Measurements from ENCODE around the gene CACNA1A.

Gene CACNA1A

DNA sequence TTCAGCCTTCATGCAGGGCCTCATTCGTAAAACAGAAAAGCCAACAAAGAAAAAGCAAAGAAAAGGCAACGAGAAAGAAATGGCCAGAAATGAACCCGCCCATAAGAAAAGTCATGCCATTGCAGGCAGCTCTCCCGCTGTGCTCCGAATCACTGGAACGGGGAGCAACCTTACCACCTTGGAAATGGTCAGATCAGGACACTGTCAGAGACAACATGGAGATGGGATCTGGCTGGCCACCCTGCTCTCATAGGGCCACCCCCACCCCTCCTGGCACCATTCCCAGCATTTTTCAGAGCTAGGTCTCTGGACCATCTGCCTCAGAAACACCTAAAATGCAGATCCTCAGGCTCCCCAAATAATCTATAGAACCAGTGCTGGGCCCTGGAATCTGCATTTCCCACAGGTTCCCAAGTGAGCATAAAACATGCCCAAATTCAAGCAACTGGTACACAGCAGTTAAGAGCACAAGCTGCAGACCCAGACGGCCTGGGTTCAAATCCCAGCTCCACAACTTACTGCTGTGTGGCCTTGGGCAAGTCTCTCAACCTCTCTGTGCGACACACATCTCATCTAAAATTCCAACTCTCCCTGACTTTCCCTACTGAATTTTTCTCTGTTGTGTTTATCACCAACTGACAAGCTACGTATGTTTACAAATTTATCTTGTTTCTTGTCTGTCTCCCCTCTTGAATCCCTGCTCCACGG is 204.5 kb downstream of the CACNA1A start:
- no peak for DNase-seq

DNA sequence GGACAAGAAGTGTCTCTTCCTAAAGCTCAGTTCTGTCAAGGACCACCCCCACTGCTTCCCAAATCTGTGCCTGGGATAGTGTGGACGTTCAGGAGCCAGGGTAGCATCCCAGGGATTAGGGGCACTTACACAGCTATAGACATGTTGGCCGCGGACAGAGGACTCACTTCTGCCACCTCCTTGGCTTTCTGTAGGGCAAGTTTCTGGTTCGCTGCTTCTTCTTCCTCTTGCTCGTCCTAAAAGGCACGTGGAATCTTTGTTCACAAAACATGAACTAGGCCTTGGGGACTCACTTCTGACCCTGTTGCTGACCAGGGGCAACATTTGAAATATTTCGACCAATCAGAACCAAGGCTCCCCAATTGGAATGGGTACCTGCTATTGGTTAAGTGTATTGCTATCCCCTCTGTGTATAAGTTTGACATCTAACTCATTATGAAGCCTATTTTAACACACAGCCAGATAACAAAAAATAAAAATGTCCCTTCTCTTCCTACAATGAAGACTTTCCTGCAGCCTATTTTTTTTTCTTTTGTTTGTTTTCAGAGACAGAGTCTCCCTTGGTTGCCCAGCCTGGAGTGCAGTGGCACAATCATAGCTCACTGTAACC is 205.8 kb downstream of the CACNA1A start:
- DNase-seq = no peak

DNA sequence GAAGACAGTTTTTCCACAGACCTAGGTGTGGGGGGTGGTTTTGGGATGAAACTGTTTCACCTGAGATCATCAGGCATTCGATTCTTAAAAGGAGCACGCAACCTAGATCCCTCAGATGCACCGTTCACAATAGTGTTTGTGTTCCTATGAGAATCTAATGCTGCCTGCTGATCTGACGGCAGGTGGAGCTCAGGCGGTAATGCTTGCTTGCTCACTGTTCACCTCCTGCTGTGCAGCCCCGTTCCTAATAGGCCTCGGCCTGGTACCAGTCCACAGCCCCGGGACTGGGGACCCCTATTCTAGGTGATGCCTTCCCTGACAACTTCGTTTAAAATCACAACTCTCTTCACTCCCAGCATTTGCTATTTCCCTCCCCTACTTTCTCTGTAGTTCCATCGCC is 206.4 kb downstream of the CACNA1A start:
- no peak for DNase-seq

DNA sequence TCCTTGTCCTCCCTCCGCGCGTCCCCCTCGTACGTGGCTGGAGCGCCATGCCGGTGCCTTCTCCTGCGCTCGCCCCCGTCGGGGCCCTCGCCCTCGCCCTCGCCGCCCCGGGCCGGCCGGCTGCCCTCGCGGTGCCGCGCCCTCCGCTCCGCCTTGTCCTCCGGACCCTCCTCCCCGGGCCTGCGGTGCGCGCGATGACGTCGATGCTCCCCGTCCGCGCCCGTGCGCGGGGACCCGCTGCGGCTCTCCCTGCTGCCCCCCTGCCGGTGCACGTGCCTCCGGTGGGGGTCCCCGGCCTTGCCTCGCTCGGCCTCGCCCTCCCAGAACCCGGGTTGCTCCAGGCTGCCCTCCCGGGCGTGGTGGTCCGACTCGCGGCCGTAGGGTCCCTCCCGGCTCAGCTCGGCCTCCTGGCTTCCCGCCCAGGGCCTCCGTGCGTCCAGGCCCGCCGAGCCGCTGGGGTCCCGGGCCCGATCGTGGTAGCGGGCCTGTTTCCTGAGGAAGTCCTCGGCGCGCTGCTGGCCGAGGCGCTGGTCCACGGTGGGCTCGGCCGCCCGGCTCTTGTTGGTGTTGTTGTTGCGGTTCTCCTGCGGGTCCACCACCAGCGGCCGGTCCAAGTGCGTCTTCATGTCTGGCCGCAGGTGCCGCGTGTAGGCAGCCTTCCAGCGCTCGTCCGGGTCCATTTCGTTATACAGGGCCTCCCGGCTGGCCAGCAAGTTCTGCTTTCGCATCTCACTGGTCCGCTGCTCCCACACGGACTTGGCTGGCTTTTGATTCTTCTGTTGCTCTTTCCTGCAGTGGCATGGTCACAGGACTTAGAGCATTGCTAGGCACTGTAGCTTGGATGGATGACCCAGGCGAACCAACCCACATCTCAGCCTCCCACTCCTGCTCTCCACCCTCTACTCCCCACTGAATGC is 207.5 kb downstream of the CACNA1A start:
- DNase-seq = no peak

DNA sequence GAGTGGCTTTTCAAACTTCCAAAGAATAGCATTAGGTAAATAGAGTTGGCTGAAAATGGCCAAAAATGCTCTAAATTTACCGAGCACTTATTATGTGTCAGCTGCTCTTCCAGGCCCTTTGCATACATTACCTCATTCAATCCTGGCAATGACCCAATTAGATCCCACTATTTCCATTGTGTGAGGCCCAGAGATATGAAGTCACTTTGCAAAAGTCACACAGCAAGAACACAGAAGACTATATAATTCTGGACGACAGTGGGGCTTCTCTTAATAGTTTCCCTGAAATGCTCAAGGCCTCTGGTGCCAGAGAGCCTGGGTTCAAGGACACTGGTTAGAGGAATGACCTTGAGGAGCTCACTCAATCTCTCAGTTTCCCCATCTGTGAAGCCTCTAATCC is 209.3 kb downstream of the CACNA1A start:
- DNase-seq = no peak

DNA sequence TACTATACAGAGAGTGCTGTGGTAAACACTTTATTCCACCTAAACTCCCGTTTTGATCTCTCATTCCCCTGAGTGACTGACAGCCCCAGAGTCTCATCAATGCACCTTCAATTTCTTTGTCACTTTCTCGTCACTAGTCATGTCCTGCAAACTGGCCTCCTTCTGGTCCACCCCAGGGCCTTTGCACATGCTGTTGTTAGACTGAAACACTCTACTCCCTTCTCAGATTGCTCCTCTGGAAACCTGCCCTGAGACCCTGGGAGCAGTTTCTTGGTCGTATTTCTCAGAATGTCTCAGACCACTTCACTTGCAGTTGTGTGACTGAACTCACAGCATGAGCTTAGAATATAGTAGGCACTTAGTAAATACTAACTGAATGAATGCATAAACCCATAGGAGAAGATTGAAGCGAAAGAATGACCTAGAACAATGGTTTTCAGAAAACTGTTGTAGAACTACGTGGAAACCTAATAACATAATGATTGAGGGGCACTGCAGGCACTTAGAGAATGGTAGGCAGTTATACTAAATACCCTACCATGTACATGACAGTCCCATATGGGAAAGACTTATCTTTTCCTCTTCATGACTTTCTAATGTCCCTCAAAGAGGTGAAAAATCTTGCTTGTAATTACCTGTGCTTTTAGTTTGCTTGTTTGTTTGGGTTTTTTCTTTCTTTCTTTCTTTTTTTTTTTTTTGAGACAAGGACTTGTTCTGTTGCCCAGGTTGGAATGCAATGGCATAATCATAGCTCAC is 211.3 kb downstream of the CACNA1A start:
- DNase-seq = no peak

DNA sequence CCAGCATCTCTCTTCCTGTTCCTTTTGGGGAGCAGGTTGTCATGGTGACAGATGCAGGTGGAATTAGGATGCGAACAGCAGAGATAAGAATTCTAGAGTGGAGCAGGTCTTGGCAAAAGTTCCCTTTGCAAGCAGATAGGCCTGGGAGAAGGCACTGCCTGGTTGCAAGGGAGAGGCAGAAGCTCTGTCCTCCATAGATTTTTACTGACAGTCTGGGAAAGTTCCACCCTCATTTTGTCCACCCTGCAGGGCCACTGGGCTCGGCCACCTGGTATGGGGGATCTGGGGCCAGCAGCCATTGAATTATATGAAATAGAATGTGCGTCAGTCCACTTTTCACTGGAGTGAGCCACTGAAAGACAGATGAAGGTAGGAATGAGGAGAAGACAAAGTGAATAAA is 214.4 kb downstream of the CACNA1A start:
- DNase-seq = no peak

DNA sequence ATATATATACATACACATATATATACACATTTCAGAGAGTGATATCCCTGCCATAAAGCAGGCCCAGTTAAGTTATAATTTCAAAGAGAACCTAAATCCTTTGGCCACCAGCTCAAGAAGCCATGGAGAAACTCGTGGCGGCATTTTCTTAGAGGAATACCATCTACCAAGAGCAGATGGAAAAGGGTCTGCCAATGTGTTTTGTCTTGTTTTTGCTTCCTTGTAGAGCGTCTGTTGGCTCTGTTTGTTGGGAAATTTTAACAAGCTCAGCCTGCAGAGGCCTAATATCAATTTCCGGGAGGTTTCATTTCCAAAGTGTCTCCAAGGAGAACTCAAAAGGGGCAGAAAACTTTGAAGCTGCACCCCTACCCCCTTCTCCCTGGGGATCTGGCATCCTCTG is 215.5 kb downstream of the CACNA1A start:
- no peak for DNase-seq

DNA sequence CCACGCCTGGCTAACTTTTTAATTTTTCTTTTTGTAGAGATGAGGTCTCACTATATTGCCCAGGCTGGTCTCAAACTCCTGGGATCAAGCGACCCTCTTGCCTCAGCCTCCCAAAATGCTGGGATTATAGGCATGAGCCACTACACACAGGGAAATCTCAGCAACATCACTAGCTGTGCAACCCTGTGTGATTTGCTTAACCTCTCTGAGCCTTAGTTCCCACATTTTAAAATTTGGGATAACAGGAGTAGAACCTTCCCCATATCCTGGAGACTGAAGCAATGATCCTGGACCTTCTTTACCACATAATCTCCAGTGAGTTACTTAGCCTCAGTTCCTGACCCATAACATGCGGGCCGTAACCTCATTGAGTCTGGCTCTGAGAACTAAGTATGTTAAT is 217.0 kb downstream of the CACNA1A start:
- no peak for DNase-seq

DNA sequence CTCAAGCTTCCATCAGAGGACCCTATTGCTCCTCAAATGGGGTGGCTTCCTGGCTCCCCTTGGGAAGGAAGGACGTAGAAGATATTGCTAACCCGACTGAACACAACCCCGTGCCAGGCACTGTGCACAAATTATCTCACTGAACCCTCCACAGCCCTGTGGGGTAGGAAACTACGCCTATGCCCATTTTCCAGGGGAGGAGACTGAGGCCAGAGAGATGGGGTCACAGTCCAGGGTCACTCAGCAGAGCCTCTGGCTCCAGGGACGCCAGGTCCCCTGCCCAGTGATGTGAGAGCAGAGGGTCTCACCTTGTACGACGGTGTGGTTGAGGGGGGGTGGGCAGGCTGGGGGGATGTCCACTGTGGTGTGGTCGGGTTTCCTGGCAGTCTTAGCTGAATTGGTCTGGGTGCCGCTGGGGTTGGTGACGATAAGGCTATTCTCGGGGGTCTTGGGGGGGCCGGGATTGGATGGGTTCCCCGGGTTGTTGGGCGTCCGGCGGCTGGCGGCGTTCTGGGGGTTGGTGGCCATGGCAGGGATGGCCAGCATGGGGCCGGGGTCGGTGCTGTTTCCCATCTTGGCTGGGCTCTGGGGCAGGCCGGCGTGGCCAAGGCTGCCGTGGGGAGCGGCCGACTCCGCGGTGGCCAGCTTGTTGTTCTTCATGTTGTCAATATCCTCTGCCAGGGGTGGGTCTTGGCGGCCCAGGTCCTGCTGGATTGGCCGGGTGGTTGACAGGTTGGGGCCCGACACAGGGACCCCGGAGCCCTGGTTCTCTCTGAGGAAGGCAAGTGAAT is 219.9 kb downstream of the CACNA1A start:
- DNase-seq = no peak

DNA sequence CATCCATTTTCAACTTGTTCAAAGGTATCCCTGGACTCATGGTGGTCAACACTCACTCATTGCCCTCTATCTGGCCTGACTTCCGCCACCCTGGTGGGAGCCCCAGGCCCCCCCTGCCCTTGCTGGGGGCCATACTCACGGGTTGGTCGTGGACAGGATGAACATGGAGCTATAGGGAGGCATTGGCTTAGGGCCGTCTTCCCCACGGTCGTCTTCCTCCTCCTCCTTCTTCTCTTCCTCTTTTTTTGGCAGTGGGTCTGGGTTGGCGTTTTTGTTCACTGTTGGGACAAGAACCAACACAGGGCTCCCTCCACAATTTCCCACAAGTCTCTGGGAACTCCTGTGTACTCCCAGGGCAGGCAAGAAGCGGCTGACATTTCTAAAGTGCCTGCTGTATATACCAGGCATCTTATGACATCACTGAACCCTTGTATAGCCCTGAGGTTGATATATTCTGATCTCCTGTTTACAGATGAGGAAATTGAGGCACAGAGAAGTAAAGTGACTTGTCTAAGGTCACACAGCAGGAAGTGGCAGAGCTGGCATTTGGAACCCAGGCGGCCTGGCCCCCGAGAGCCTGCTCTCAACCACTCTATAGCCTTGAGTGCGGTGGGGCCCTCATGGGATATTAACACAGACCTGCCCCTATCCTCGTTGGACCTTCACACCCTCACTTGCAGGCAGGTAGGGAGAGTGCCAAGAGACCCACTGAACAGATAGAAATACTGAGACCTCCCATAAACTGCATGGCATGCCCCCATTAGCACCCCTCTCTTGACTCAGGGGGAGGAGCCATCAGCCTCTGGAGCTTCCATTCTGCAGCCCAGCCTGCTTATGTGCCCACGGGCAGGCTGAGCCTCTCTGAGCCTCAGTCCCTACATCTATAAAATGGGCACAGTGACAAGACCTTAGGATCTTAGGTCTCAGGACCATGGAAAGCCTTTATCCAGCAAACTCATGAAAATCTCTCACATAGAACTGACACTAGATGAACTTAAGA is 221.1 kb downstream of the CACNA1A start:
- no peak for DNase-seq

DNA sequence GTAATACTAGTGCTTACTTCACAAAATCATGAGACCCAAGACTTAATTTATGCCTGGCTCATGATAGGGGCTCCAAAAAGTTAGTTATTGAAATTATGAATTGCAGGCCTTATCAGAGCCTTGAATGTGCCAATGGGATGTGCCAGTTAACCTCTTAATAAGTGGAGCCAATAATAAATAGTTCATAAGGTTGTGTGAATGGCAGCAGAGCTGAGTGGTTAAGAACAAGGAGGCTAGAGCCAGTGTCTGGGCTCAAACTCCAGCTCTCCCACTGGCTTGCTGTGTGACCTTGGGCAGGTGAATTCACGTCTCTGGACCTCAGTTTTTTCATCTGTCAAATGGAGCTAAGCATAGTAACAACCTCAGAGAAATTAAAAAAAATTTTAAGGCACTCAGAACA is 222.4 kb downstream of the CACNA1A start:
- DNase-seq = no peak

DNA sequence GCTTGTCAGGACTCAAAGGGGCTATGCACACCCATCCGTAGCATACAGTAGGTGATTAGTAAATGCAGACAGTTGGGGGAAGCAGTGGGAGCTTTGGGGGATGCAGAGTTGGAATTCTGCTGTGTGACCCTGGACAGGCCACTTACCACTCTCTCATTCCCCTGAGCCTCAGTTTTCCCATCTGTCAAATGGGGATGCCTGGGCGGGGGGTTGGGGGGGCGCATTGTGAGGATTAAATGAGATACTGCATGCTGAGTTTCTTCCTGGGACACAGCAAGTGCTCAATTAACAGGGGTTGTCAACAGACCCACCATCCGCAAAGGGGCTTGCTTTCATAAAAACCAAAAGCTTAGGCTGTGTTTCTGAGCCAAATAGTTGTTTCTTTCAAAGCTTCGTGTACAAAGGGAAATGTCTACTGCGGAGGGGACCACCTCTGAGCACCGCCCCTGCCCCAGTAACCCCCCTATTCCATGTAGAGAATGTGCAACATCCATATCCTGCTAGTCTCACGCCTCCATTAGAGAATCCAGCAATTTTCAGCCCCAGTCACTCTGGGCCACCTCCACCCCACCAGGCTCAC is 223.7 kb downstream of the CACNA1A start:
- DNase-seq = no peak

DNA sequence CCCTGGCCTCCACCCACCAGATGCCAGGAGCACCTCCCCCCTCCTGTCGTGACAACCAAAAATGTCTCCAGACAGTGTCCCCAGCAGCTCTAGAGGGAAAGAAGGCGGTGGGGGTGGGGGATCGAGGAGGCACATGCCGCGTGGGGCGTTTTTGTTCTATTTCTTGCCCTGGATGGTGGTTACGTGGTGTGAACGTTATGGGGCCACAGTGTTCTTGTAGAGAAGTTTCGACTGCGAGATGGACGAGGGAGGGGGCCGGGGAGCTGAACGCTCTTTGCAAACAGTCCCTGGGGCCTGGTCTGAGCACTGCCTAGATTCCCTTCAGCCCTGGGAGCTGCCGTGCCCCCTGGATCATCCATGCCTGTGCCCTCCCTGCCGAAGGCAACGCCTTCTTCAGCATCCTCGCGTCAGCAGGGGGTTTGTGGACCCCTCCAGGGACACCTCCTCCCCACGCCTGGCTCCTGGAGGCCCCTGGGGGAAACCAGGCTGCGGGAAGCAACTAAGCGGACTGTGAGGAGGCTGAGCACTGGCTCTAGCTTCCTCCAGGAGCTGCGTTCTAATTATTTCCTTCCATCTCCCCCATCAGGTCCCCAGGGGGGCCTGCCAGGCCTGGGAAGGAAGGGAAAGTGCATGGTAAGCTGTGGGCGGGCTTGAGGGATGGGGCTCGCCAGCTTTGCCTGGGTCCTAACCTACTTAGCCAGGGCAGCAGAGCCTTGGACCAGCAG is 224.6 kb downstream of the CACNA1A start:
- no peak for DNase-seq

DNA sequence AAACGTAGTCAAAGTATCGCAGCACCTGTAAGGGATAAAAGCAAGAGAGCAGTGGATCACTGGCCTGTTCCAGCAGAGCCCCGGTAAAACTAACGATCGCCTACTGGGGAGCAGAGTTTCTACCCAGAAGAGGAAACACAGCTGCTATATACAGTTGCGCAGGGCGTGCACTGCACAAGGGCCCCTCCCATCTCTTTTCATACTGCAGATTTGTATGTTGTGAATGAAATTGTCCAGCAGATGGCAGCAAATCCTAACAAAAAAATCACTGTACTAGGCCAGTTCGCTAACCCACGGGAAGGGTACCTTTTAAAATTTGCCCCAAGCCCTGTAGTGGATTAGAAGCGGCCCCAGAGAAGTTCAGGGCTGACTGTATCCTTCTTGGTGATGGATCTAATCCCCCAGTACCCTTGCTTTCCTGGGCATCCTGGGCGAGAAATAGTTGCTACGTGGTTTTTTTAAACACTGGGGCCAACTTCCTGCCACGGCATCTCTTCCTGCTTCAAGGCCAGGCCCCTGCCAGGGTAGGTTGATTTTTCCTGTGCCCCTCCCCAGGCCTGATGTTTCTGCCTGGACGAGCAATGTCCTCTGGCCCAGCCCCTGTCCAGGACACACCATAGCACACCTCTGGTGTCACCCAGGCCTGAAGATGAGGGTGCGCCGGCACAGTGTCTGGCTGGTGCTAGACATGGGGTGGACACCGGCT is 229.0 kb downstream of the CACNA1A start:
- peak; percentile 18 for DNase-seq

DNA sequence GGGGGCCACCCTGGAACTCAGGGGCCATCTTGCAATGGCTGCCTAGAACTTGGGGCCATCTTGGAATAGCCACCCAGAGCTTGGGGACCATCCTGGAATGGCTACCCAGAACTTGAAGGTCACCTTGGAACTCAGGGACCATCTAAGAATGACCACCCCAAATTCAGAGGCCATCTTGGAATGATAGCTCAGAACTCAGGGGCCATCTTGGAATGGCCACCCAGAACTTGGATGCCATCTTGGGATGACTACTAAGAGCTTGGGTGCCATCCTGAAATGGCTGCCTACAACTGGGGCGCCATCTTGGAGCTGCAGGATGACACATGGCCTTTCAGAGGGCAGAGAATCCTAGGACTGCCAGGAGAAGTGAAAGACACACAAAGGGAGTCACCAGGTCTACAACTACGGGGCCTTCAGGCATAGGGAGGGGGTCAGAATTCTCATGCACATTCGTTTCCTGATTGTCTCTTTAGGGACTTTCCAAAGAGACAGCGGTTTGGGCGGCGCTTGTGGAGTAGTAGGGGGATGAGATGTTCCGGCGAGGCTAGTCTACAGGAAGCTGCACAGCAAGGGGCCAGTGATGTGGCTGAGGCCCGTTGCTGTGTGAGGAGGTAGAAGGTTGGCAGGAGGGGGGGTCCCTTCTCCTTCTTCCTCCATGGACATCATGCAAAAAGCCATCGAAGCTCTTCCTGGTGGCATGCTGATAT is 231.1 kb downstream of the CACNA1A start:
- DNase-seq = no peak

DNA sequence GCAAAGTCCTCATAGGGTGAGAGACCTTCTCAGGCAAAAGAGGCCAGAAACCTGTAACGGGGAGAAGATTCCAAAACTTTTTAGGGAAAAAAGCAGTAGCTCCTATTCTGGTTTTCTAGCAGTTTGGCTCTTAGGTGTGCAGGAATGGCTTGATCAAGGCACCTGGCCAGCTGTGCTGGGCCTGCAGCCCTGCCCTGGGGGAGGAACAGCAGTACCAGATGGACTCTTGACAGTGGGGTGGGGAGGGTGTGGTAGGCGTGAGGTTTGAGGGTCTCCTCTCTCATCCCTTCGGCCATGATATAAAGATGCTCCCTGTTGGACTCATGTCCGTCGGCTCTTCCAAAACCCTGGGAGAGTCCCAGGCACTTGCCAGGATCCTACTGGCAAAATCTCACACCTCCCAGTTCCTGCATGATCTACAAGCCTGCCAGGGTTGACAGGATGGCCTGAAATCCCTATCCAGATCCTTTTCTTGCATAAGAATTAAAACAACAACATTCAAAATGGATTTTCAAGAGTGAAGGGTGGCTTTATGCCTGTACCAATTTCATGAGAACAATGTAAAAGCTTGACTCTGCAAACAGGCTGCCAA is 235.7 kb downstream of the CACNA1A start:
- no peak for DNase-seq

DNA sequence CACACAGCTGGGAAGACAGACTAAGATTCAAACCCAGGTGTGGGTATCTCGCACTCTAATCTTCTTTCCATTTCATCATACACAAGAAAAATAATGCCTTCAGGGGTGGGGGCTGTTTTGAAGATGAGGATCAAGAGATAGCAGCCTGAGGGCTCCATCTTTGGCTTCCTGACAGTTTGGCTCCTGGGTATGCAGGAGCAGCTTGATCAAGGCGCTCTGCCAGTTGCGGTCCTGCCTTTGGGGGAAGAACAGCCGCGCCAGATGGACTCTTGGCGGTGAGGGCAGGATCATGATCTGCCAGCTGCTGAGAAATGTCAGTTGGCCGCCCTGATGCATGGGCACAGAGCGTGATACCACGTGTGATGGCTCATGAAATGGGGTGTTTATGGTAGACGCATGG is 236.9 kb downstream of the CACNA1A start:
- no peak for DNase-seq

Data from NCI-H1436 treated with DMSO at 0.1 percent for 48 hours (cell line).